Common myeloid progenitor, CD34-positive (primary cell): ENCODE results near the gene B4GALNT4.
"Not testable (repeated sequence)": the region's sequence is repeated elsewhere in the genome, so short reads cannot be mapped to it uniquely, and the experiment has no call there.

ENCODE experiments used
- CTCF ChIA-PET: fragments of 350-600 bp; sonication (Branson Sonifier 250); formaldehyde crosslinking; loops from one replicate; lab custom pipeline; 2021; ENCODE audit warnings: antibody characterized with exemption; lab: Charles Lee
- POLR2A ChIA-PET: fragments of 350-600 bp; sonication (Branson Sonifier 250); formaldehyde crosslinking; loops from one replicate; lab custom pipeline; 2021; ENCODE audit warnings: antibody characterized with exemption; lab: Charles Lee
- DNase-seq, 3 donors: peaks; one replicate each; pipeline versions ENCODE4 v3.0.0 to v3.0.0-alpha.2; 2013
- H3K27ac ChIP-seq, 2 experiments: 1 replicate in 1 of 2; 2 replicates in 1 of 2; pipeline ENCODE4 v1.7.0; 2013; ENCODE audit warnings: inconsistent platforms in 2 of 2, low read length in 2 of 2, mild to moderate bottlenecking in 2 of 2, low read depth in 1 of 2, moderate library complexity in 1 of 2; ENCODE audit not compliant: severe bottlenecking in 2 of 2, insufficient read depth in 1 of 2, poor library complexity in 1 of 2
- H3K27me3 ChIP-seq, 5 experiments: replicated peaks in 2 of 5; 1 replicate in 3 of 5; 2 replicates in 2 of 5; pipeline versions ENCODE4 v1.6.1 to v1.7.0; 2013; ENCODE audit warnings: low read length in 4 of 5, mild to moderate bottlenecking in 2 of 5, moderate library complexity in 2 of 5, inconsistent platforms in 1 of 5; ENCODE audit not compliant: insufficient read depth in 5 of 5, control insufficient read depth in 4 of 5
- H3K36me3 ChIP-seq, 4 experiments: 1 replicate in 2 of 4; 2 replicates in 2 of 4; pipeline versions ENCODE4 v1.6.1 to v1.7.0; 2013; ENCODE audit warnings: low read length in 3 of 4, control low read depth in 1 of 4, mild to moderate bottlenecking in 1 of 4; ENCODE audit not compliant: control insufficient read depth in 4 of 4, insufficient read depth in 4 of 4
- H3K4me1 ChIP-seq, 4 experiments: 1 replicate in 3 of 4; 2 replicates in 1 of 4; pipeline versions ENCODE4 v1.6.1 to v1.7.1; 2013; ENCODE audit warnings: low read length in 3 of 4, mild to moderate bottlenecking in 3 of 4, control low read depth in 1 of 4, inconsistent platforms in 1 of 4, moderate library complexity in 1 of 4; ENCODE audit not compliant: control insufficient read depth in 4 of 4, insufficient read depth in 4 of 4; ENCODE audit errors: control extremely low read depth in 1 of 4
- H3K4me3 ChIP-seq, 7 experiments: 1 replicate in 4 of 7; 2 replicates in 3 of 7; pipeline versions ENCODE4 v1.5.1 to v1.7.0; 2013; ENCODE audit warnings: mild to moderate bottlenecking in 7 of 7, low read length in 6 of 7, moderate library complexity in 6 of 7, inconsistent platforms in 2 of 7, low read depth in 2 of 7, control low read depth in 1 of 7; ENCODE audit not compliant: insufficient read depth in 4 of 7, control insufficient read depth in 1 of 7; ENCODE audit errors: extremely low read depth in 1 of 7
- H3K9me3 ChIP-seq, 5 experiments: 1 replicate in 4 of 5; 2 replicates in 1 of 5; pipeline versions ENCODE4 v1.6.1 to v1.7.1; 2013; ENCODE audit warnings: low read length in 4 of 5, mild to moderate bottlenecking in 2 of 5, inconsistent platforms in 1 of 5, low read depth in 1 of 5, moderate library complexity in 1 of 5; ENCODE audit not compliant: control insufficient read depth in 4 of 5, insufficient read depth in 2 of 5; ENCODE audit errors: control extremely low read depth in 1 of 5
- WGBS: methylation state at CpG from one replicate; pipeline ENCODE4 v1.1.5; 2013; ENCODE audit not compliant: insufficient coverage; 5-methylcytosine and 5-hydroxymethylcytosine counted together

B4GALNT4 gene

DNA sequence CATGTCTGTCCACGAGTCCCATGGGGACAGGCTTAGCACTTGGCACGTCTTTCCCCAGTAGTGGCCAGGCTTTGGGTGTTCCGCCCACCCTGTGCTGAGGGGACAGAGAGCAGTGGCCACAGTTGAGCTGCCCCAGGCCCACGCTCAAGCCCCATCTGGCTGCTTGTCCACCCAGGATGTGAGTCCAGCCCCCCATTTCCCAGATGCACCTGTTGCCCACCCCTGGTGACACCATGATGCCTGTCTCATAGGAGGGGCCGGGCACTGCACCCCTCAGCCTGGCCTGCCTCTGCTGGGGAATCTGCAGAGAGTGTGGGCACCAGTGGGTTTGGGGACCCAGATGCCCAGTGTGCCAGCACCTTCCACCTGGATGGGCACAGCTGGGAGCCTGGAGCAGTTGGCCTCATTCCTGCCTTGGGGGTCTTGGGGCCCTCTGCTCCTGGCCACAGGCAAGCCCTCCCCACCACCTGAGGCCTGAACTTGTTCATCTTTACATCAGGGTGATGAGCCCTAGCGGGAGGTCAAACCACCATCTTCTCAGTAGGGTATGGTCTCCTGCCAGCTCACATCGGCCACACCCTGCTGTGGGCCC lies 39.8 kb downstream of the B4GALNT4 start:
- Histone ChIP-seq H3K27me3 (peaks cover 0 to 3% (median 0%) of the 10 kb centered on the region in 5 experiments), H3K36me3 (peaks cover 0 to 9% (median 4%) of the 10 kb centered on the region in 4 experiments), H3K9me3 (no peaks in the 10 kb centered on the region), H3K4me1 (peaks cover 0 to 36% (median 27%) of the 10 kb centered on the region in 4 experiments), H3K4me3 (no peak overlapping the region), H3K27ac (no peak overlapping the region)
- POLR2A ChIA-PET = no interaction called here
- CTCF ChIA-PET = interaction anchor here (1.3 to 2.2 kb wide), 2 partner anchors 12 to 41 kb away, joined by 3 to 7 read pairs; partner anchors contain the start of gene PTDSS2
- 89% methylated on average over 6 of the region's 7 CpGs for WGBS
- no peak for DNase-seq

DNA sequence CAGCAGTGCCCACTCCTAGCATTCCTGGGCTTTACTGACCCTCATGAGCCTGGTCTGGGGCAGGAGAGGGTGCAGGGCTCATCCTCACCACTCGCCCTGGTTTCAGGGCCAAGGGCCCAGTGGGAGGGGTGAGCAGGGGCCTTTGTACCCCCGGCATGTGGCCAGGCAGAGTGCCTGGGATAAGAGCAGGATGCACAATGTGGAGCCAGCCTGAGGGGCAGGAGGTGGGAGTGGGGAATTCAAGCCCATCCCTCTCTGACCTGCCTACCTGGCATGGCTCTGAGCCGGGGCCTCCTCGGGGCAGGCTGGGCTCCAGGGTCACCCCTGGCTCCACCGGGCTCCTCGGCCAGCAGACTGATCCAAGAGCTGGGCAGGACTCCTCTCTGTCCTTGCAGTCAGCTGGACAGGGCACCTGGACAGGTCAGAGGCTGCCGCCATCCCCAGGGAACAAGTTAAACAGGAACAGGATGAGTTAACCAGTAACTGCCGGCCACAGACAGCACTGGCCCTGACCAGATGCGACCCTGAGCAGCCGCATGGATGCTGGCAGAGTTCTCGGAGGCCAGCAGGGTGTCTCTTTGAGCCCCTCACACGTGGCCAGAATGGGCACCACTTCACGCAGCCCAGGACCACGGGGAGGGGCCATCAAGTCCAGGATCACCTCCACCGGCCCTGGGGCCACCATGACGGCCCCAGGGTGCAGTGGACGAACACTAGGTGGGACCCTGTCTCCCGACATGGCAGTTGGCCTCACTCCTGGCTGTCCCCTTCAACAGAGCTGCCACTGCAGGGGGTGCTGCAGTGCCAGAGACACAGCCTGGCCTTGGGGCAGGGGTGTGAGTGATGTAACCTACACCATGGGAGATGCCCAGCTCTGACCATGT lies 40.5 kb downstream of the B4GALNT4 start:
- no peak for DNase-seq
- POLR2A ChIA-PET = no interaction called here
- 96% methylated on average over 17 of the region's 18 CpGs for WGBS
- CTCF ChIA-PET = interaction anchor here (1.3 to 2.2 kb wide), 2 partner anchors 13 to 40 kb away, joined by 3 to 7 read pairs; partner anchors contain the start of gene PTDSS2
- Histone ChIP-seq H3K9me3 (no peaks in the 10 kb centered on the region), H3K36me3 (peaks cover 0 to 9% (median 4%) of the 10 kb centered on the region in 4 experiments), H3K27me3 (no peaks in the 10 kb centered on the region), H3K4me3 (no peak overlapping the region), H3K4me1 (peaks cover 0 to 42% (median 34%) of the 10 kb centered on the region in 4 experiments), H3K27ac (no peak overlapping the region)

GRCh38 chr11:410711-411110 lies 41.4 kb downstream of the B4GALNT4 start:
- DNase-seq, H3K27me3 ChIP-seq, H3K9me3 ChIP-seq, H3K36me3 ChIP-seq, H3K27ac ChIP-seq, POLR2A ChIA-PET, H3K4me3 ChIP-seq: not testable (repeated sequence)
- H3K4me1 ChIP-seq = peaks cover 5 to 49% (median 42%) of the 10 kb centered on the region in 4 experiments
- CTCF ChIA-PET = interaction anchor here (0.6 to 1.4 kb wide), 2 partner anchors 37 to 47 kb away, joined by 4 read pairs; no protein-coding TSS in a partner anchor
- 100% methylated on average over 1 of the region's 13 CpGs for WGBS

DNA sequence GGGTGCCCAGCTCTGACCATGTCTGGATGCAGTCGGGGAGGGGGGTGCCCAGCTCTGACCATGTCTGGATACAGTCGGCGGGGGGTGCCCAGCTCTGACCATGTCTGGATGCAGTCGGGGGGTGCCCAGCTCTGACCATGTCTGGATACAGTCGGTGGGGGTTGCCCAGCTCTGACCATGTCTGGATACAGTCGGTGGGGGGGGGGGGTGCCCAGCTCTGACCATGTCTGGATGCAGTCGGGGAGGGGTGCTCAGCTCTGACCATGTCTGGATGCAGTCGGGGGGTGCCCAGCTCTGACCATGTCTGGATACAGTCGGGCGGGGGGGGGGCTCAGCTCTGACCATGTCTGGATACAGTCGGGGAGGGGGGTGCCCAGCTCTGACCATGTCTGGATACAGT lies 42.2 kb downstream of the B4GALNT4 start:
- H3K27me3 ChIP-seq, H3K36me3 ChIP-seq, H3K9me3 ChIP-seq, DNase-seq, H3K4me3 ChIP-seq, H3K27ac ChIP-seq, POLR2A ChIA-PET: not testable (repeated sequence)
- CTCF ChIA-PET = interaction anchor here (0.6 to 2.0 kb wide), 3 partner anchors 11 to 48 kb away, joined by 3 to 7 read pairs (median 4); no protein-coding TSS in a partner anchor
- no CpG with 5 or more reads among the region's 11 CpGs for WGBS
- peaks cover 5 to 51% (median 45%) of the 10 kb centered on the region in 4 experiments for H3K4me1 ChIP-seq

GRCh38 chr11:412641-413119 lies 43.4 kb downstream of the B4GALNT4 start:
- ChIA-PET CTCF (interaction anchor here (0.6 to 2.0 kb wide), 2 partner anchors 37 to 112 kb away, joined by 3 to 7 read pairs; no protein-coding TSS in a partner anchor), POLR2A (interaction anchor here (0.6 to 0.7 kb wide), 2 partner anchors 31 to 204 kb away, joined by 4 read pairs; no protein-coding TSS in a partner anchor)
- Histone ChIP-seq H3K4me1 (peaks cover 5 to 53% (median 49%) of the 10 kb centered on the region in 4 experiments), H3K4me3 (peak overlapping the region in 2 of 7 experiments; percentile 88 to 91), H3K27ac (peak overlapping the region in 1 of 2 experiments; percentile 34), H3K27me3 (no peaks in the 10 kb centered on the region), H3K9me3 (no peaks in the 10 kb centered on the region), H3K36me3 (peaks cover 0 to 9% (median 4%) of the 10 kb centered on the region in 4 experiments)
- WGBS = 91% methylated on average over 7 of the region's 15 CpGs
- no peak for DNase-seq

DNA sequence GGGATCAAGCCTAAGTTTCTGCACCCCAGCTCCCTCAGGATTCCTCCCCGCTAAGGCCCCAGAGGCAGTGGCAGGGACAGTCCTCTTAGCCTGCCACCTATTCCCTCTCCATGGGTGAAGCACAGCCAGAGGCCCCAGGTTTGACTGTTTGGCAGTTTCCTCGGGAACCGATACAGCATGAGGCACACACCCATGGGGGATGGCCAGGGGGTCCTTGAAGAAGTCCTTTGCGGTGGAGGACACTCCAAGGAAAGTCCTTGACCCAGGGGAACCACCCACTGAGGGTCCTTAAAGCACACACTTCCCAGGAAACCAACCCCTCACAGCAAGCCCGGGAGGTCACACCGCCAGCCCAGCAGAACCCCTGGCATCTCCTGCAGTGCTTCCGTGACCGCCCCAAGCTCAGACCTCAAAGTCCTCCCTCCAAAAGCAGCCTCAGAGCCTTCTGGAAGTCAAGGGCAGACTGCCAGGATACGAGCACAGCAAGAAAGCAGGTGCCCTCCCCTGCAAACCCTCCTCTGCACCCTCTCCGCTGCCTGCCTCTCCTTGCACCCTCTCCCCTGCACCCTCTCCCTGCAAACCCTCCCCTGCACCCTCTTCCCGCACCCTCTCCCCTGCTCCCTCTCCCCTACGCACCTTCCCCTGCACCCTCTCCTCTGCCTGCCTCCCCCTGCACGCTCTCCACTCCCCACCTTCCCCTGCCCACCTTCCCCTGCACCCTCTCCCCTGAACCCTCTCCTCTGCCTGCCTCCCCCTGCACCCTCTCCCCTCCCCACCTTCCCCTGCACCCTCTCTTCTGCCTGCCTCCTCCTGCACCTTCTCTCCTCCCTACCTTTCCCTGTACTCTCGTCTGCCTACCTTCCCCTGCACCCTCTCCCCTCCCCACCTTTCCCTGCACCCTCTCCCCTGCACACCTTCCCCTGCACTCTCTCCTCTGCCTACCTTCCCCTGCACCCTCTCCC lies 44.1 kb downstream of the B4GALNT4 start:
- no peaks in the 10 kb centered on the region for H3K9me3 ChIP-seq
- no peaks in the 10 kb centered on the region for H3K27me3 ChIP-seq
- DNase-seq = peak in 2 of 3 donors; percentile 40 to 48
- peak overlapping the region in 5 of 7 experiments; percentile 6 to 91 (median 48) for H3K4me3 ChIP-seq
- peaks cover 5 to 50% (median 49%) of the 10 kb centered on the region in 4 experiments for H3K4me1 ChIP-seq
- POLR2A ChIA-PET = interaction anchor here (0.7 kb wide), 1 partner anchor 30 kb away, joined by 4 read pairs; no protein-coding TSS in a partner anchor
- peaks cover 0 to 8% (median 3%) of the 10 kb centered on the region in 4 experiments for H3K36me3 ChIP-seq
- CTCF ChIA-PET = interaction anchor here (0.6 to 2.0 kb wide), 3 partner anchors 17 to 111 kb away, joined by 3 to 7 read pairs (median 5); no protein-coding TSS in a partner anchor
- WGBS = 17% methylated on average over 12 of the region's 14 CpGs
- peak overlapping the region in 1 of 2 experiments; percentile 34 for H3K27ac ChIP-seq
